Activated CD8-positive, alpha-beta memory T cell treated with anti-CD3 and anti-CD28 coated beads, Interleukin-2, amount 50 U/mL, for 48 hours (primary cell): ENCODE results near the gene DVL1.
"Not testable (repeated sequence)": the region's sequence is repeated elsewhere in the genome, so short reads cannot be mapped to it uniquely, and the experiment has no call there.

ENCODE experiments used
- DNase-seq: peaks from one replicate; pipeline ENCODE4 v3.0.0-alpha.2; 2020

The DVL1 gene

DNA sequence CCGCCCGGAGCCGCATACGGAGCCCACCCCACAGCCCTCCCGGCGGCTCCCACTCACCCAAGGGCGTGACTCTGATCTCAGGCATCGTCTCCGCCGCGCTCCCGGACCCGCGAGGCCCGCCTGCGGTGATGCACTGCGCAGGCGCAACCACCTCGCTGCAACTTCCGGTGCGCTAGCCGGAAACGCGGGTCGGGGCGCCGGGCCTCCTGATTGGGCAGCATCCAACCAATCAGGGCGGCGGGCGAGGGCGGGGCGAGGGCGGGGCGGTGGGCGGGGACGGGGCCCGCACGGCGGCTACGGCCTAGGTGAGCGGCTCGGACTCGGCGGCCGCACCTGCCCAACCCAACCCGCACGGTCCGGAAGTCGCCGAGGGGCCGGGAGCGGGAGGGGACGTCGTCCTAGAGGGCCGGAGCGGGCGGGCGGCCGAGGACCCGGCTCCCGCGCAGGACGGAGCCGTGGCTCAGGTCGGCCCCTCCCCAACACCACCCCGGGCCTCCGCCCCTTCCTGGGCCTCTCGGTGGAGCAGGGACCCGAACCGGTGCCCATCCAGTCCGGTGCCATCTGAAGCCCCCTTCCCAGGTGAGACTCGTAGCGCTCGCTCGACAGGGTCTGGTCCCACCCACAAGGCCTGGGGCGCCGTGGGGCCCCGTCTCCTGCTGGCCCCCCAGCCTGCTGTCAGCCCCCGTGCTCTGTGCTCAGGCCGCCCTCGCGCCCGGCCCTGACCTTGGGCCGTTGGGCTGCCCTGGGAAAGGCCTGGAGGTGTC, 24.5 kb downstream of the DVL1 start, which contains the start of the genes CPTP and INTS11:
Gene CPTP (plus strand): TSS at position 279 of the 764 bp plus-strand sequence. CDS start 2,109 bp downstream, outside the sequence.
Gene INTS11 (minus strand): TSS at position 137 of the 764 bp plus-strand sequence. CDS start 52 bp downstream, at position 85.
- DNase-seq = peak; percentile 98

DNA sequence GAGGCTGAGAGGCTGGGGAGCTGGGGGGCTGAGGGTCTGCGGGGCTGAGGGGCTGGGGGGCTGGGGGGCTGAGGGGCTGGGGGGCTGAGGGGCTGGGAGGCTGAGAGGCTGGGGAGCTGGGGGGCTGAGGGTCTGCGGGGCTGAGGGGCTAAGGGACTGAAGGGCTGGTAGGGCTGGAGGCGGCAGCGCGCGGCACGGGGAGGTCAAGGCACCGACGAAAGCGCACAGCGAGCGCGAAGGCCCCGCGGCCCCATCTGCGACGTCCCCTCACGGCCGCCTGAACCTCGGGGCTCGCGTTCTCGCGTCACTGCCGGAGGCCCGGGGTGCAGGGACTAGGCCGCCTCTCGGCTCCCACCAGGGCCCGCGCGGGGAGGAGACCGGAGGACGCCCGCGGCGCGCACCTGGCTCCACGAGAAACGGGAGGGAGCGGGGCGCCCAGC, 25.1 kb downstream of the DVL1 start:
- no peak for DNase-seq

DNA sequence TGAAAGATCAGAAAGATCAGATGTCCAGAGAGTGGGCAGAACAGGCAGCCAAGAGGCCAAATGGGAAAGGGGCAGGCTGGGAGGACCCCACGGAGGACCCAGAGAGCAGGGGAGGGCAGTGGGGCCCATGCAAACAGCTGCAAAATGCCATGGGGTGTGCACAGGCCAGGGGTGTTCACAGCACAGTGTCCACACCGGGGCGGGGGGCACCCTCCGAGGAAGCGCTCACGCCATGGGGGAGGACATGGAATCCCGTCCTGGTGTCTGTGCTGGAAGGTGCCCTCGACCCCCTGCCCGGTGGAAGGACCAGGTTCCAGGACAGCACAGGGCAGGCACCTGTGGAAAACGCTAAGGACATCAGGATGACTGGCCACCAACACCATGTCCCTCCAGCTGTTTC, 26.3 kb downstream of the DVL1 start:
- no peak for DNase-seq

DNA sequence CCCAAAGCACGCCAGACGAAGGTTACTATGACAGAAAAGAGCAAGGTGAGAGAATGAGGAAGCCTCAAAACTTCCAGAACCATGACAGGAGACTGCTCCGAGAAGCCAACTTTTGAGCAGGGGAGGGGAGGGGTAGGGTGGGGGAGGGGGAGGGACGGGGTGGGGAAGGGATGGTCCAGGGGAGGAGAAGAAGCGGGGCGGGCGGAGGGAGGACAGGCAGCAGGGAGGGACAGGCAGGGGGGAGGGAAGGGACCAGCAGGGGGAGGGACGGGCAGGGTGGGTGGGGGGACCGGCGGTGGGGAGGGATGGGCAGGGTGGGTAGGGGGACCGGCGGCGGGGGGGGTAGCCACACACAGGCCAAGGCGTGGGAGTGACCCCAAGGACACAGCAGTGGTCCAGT, 26.8 kb downstream of the DVL1 start:
- no peak for DNase-seq

DNA sequence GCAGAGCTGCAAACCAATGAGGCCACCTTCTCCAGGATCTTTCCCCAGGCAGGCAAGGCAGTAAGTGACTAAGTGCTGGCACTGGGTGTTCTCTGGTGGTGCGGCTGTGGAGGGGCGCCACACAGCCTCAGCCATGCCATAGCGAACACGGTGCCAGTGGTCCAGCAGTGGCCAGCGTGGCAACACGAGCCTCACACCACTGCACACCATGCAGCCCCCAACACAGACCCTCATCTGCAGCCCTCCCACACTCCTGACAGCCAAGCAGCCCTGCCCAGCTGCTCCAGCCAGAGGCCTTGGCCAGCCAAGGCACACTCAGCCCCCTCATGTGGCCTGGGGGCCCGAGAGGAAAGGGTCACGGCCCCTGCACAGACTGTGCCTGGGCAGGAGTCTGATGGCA, 27.7 kb downstream of the DVL1 start:
- no peak for DNase-seq

DNA sequence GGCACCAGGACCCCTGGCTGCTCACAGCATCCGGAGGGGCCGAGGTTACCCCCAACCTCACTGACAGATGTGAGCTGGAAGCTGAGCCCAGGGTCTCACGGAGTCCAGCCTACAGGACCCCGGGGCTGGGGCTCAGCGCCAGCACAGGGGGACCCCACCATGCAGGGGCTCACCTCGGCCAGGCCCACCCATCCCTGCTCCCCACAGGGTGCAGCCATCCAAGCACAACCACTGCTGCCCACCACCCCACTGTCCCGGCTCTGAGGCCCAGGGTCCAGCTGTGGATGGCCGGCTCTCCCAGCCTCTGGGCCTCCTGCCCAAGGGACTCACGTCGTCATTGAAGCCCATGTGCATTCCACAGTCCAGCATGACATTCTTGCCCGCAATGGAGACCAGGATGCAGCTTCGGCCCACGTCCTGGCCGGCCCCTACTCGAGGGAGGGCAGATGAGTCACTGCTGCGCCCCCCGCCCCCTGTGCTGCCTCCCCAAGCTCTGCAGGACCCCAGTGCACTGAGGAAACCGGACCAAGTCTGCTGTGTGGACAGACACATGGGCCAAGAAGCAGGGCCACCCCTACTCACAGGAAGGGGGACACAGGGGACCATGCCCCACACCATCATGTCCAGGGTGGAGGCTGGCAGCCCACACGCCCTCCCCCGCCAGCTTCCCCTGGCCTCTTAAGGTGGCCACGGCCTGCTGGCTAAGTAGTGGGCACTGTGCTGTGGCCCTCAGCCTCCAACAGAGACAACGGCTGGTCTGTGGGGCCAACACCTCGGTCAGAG, 28.4 kb downstream of the DVL1 start:
- DNase-seq = no peak

DNA sequence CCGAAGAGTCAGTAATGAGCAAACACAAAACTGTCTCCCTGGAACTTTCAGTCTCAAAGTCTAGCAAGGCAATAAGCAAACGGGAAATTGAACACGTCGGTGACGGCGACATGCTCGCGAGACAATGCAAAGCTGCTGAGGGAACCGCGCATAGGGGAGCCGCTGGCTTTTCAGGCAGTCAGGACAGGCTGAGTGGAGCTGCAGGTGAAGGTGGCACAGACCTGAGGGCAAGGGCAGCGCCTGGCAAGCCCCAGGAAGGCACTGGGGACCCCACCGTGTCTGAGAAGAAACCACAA, 29.6 kb downstream of the DVL1 start:
- DNase-seq = no peak

DNA sequence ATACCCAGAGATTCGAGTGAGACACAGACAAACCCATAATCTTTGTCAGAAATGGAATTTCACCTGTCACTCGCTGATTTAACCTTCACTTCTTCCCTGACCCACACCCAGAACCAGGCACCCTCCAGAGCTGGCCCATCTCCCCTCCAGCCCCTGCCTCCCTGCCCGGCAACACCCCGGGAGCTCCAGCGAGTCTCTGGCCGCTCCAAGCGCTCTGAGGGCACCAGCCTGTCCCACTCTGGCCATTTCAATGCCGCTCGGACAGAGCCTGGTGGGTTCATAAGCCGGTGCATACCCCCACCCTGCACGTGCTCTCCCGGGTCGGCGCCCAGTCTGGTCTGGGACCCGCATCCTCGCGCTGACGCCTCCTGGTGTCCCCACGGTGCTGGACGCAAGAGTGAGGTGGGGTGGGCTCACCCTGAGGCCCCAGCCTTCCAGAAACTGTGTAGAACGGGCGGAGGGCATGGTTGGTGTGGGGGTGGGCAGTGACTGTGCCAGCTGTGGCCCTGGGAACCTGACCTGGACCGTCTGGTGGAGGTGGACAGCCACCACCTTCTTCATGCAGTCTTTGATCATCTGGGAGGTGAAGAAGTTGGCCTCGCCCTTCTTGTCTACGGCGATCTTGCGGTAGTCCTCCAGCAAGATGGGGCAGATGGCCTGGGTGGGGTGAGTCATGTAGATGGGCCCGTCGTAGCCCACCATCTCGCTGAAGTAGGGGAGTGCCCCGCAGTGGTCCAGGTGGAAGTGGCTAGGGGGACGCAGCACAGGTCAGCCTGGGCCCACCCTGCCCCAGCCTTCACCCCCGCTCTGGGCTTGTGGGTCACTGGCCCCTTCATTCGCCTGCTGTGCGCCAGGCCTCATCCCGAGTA, 30.2 kb downstream of the DVL1 start:
- DNase-seq = no peak

DNA sequence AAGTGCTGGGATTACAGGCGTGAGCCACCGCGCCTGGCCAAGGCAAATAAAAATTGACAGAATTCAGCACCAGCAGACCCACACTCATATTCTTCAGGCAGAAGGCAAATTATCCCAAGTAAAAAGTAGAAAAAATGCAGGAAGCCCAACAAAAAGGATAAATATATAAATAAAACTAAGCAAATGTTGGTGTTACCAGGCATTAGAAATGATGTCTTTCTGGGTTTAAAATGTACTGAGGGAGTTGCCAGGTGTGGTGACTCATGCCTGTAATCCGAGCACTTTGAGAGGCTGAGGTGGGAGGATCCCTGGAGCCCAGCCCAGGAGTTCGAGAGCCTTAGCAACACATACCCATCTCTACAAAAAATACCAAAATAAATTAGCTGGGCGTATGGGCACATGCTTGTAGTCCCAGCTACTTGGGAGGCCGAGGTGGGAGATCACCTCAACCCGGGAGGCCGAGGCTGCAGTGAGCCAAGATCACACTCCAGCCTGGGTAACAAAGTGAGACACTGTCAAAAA, 31.0 kb downstream of the DVL1 start:
- DNase-seq = no peak

DNA sequence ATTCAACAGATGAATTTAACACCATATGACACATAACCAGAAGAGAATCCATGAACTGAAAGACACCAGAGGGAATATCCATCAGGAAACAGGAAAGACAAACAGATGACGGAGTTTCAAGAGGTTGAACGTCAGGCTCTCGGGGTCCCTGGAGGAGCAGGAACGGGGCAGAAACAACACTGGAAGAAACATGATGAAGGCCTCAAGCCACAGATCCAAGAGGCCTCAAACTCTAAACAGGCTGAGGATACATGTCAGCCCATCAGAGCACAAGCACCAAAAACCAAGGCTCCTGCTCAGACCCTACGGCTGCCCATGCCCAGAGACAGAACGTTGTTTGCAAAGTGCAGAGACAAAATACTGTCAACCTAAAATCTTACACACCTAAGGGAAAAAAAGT, 31.8 kb downstream of the DVL1 start:
- no peak for DNase-seq

DNA sequence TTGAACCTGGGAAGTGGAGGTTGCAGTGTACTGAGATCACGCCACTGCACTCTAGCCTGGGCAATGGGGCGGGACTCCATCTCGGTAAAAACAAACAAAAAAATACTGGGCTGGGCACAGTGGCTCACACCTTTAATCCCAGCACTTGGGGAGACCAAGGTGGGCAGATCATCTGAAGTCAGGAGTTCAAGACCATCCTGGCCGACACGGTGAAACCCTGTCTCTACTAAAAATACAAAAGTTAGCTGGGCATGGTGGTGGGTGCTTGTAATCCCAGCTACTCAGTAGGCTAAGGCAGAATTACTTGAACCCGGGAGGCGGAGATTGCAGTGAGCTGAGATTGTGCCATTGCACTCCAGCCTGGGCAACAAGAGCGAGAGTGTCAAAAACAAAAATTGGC, 33.0 kb downstream of the DVL1 start:
- not testable (repeated sequence) for DNase-seq

DNA sequence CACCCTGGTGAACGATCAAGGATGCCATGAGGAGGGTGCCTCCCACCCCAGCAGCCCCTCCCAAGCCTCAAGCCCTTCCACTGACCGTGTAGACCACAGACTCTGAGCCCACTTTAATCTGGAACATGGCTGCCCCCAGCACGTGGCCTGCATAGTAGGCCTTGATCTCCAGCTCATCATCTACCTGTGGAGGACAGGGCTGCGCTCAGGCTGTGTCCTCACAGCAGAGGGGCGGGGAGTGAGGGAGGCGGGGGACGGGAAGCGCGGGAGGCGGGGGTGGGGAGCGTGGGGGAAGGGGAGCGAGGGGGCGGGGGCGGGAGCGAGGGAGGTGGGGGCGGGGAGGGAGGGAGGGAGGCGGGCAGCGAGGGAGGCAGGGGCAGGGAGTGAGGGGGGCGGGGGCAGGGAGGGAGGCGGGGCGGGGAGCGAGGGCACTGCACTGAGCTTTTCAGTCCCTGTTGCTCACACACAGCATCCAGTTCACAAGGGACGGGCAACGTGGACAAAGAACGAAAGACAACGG, 33.7 kb downstream of the DVL1 start:
- no peak for DNase-seq

DNA sequence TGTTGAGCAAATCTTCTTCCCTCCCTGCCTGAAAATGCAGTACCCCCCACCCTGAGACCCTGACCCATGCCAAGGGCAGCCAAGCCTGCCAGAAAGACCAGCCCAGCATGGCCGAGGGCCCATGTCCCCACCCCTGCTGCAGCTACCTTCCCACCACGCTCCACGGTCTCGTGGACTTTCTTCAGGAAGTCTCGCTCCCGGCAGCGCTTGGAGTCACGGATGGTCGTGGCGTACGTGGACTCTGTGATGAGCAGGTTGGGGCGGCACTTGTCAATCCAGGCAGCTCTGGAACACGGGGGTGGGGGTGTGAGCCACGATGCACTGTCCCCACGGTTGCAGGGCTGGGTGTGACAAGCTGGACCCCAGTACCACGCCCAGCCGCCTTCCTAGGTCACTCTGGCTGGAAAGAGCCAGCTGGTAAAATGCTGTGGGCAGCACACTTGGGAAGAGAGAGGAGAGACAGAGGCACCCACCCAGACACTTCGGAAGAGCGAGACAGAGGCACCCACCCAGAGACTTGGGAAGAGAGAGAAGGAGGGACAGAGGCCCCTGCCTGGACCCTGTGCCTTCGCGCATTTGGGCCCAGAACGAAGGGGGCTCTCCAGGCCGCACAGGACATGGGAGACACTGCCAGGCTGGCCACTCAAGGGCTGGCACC, 34.4 kb downstream of the DVL1 start:
- DNase-seq = no peak

DNA sequence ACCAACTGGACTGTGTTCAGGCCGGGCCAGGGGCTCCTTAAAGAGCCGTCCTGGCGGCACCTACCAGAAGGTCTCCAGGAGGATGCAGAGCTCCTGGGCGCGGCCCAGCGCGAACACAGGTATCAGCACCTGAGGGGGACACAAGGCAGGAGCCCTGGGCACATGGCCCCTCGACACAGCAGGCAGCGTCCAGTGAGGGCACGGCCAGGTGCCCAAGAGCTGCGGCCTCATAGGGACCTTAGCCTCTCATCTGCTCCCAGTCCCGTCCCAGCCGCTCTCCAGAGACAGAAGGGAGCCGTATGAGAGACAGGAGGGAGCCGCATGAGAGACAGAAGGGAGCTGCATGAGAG, 35.0 kb downstream of the DVL1 start:
- DNase-seq = no peak

DNA sequence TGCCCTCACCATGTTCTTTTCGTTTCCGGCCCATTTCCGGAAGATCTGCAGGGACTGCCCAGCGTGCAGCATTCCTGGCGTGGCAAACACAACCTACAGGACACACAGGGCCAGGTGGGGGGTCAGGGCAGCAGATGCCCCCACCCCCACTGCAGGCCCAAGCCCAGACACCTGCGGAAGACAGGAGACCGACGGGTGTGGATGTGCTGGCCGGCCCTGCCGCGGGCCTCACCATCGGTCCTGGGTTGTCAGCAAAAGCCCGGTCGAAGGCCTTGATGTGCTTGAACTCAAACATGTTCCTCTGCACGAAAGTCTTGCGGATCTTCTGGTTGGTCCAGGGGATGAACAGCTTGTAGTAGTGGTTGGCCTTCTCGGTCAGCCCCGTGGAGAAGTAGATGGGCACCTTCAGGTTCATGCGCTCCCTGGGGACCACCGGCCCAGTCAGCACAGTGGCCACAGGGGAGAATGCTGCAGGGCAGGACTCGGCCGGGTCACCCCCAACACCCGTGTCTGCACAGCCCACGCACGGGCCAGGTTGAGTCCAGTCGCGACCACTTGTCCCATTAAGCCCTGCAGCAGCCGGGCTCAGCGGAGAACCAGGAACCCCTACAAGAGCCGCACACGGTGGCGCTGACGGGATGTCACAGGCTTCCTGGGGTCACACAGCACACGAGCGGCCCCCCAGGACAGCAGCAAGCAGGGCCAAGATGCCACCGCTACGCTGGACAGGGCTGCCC, 35.5 kb downstream of the DVL1 start:
- DNase-seq = no peak

DNA sequence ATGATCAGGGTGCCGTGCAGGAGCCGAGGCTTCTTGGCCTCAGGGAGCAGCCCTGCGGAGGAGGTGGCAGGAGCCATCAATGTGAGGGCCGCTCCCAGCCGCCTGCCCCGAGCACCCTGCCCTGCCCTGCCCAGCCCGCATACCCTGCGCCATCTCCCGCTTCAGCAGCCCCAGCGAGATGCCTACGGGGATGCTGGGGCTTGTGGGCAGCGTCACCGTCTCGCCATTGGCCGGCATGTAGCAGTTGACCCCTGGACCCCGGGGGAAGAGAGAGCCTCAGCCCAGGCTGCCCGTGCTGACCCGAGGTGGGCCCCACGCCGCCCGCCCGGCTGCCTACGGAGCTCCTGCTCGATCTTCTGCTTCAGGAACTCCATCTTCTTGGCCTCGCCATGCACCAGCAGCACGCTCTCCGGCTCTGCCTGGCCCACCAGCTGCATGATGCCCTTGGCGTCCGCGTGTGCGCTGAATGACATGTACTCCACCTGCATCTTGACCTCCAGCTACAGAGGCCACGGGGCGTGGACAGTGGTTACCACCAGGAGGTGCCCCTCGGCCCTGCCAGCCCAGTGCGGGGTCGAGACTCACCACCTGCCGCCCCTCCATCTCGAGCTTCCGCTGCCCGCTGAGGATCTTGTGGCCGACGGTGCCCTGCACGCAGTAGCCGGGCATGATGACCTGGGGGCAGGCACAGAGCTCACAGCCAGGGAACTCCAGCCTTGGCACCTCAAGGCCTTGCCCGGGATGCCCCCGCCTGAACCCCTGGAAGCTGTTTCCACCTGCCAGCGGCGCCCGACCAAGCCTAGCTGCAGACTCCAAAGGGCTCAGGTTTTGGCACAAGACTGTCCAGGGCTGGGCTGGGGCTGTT, 36.5 kb downstream of the DVL1 start:
- DNase-seq = no peak

DNA sequence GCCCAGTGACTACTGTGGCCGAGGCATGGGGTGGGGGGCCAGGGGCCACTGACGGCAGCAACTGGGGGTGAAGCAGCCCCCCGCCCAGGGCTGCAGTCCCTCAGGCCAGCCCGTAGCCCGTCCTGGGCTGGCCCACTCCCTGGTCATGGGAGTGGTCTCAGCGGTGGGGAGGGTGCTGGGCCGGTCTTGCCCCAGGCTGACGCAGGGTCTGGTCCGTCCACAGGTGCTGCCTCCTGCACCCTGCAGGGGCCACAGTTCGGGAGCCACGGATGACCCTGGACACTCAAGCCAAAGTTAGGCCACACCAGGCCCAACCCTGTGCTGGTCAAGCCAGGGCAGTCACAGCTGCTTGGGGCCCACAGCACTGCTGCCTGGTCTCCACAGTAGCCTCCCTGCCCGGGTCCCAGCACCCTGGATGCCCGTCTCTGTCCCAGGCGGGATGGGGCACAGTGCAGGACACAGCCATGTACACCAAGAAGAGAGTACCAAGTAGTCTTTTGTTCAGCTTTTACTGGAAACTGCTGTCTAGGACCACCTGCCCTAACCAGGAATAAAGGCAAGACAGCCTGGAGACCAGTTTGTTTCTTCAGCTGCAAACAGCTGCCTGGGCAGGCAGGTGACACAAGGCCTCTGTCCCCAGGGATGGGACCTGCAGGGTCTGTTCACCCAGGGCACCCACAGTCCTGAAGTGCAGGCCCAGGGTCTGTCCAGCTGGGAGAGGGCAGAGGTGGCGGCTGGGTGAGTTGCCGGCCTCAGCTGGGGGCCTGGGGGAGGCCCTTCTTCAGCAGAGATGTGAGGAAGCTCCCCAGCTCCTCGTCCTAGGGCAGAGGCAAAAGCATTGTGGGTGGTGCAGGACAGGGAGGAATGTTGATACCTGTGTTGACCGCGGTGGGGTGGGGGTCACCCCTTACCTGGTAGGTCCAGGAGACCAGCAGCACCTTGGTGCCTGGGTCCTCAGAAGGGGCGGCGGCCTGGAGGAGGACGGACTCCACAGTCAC, 37.8 kb downstream of the DVL1 start:
- DNase-seq = no peak

DNA sequence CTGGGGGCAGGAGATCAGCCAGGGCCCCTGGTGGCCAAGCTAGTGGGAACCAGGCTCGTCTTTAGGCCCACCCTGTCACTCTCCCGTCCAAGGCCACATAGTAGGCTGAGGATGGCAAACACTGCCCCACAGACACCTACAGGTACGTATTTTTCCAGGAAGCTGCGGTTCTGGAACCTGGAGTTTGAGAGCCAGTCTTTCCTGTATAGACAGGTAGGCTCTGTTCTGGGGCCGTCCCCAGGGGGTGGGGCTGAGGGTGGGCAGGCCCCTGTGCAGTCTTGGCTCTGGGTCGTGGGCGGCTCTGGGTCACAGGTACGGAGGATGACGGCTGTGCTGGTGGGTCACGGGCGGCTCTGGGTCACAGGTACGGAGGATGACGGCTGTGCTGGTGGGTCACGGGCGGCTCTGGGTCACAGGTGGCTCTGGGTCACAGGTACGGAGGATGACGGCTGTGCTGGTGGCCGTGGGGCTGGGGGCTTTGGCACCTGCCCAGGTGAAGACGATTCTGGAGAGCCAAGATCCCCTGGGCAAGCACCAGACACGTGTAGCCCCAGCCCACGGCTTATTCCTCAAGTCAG, 38.7 kb downstream of the DVL1 start:
- DNase-seq = no peak

DNA sequence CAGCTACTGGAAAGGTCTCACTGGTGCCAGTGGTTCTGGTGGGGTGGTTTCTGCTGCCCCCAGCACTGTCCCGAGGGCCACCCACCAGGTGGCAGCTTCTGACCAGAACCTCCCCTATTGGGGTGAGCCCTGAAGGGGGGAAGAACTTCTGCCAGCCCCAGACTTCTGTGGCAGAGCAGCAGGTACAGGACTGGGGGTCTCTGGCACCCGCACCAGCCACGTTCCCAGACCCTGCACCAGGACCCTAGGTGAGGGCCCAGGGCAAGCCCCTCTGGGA, 39.2 kb downstream of the DVL1 start:
- no peak for DNase-seq
